K562 (cell line): Measurements from ENCODE around the gene YBX2. TPM values are rescaled to one million over a fixed set of nuclear protein-coding genes. Genes with fewer than 3 reads are reported as not detected.

Experiments used
- CCAR2 ChIP-seq: fragments of 200-400 bp; formaldehyde crosslinking; IDR thresholded peaks from 2 replicates; pipeline ENCODE4 v1.6.1; 2017; ENCODE audit warnings: mild to moderate bottlenecking, low read depth, low read length
- CREM ChIP-seq: IDR thresholded peaks from 2 replicates; pipeline ENCODE4 v1.6.1; 2014; ENCODE audit warnings: antibody characterized with exemption, low read depth
- CXXC5 ChIP-seq: fragments of 250-450 bp; sonication (Bioruptor Pico); IDR thresholded peaks from 2 replicates; pipeline ENCODE4 v1.8.0; 2022; ENCODE audit warnings: inconsistent platforms, mild to moderate bottlenecking, moderate library complexity
- ELK3 ChIP-seq: fragments of 450-650 bp; formaldehyde crosslinking; IDR thresholded peaks from 2 replicates; pipeline ENCODE4 v1.4.0; 2020; ENCODE audit warnings: mild to moderate bottlenecking
- HNRNPL ChIP-seq: fragments of 200-400 bp; formaldehyde crosslinking; IDR thresholded peaks from 2 replicates; pipeline ENCODE4 v1.6.1; 2017; ENCODE audit warnings: low read depth, mild to moderate bottlenecking, low read length
- ILF3 ChIP-seq: fragments of 450-650 bp; IDR thresholded peaks from 2 replicates; pipeline ENCODE4 v1.6.1; 2018; ENCODE audit warnings: antibody characterized with exemption, mild to moderate bottlenecking, moderate library complexity, borderline replicate concordance
- KAT7 ChIP-seq: sonication (generic); formaldehyde crosslinking; IDR thresholded peaks from 2 replicates; pipeline ENCODE4 v1.8.0; 2022; ENCODE audit warnings: missing genetic modification reagents, mild to moderate bottlenecking, borderline replicate concordance
- KDM1A ChIP-seq, 2 experiments: fragments of 450-650 bp; IDR thresholded peaks; 2 replicates each; pipeline ENCODE4 v1.6.1; 2016; ENCODE audit warnings: mild to moderate bottlenecking in 2 of 2
- KDM5B ChIP-seq: fragments of 200-600 bp; sonication (generic); IDR thresholded peaks from 2 replicates; pipeline ENCODE4 v1.6.1; 2012; ENCODE audit warnings: low read depth, mild to moderate bottlenecking, moderate library complexity, low read length, control low read depth, inconsistent platforms; ENCODE audit not compliant: insufficient replicate concordance
- KLF13 ChIP-seq: fragments of 450-650 bp; IDR thresholded peaks from 2 replicates; pipeline ENCODE4 v1.6.1; 2016; ENCODE audit warnings: missing genetic modification characterization, low read depth, mild to moderate bottlenecking, missing compliant biosample characterization, moderate library complexity, borderline replicate concordance
- LARP7 ChIP-seq: fragments of 450-650 bp; IDR thresholded peaks from 2 replicates; pipeline ENCODE4 v1.6.1; 2016
- MAZ ChIP-seq, 2 experiments: fragments of 450-650 bp in 1 of 2; sonication (generic) in 1 of 2; formaldehyde crosslinking; IDR thresholded peaks in 1 of 2; conservative IDR thresholded peaks in 1 of 2; 2 replicates each; pipeline versions ENCODE4 v1.4.0 to v1.5.0; 2020; ENCODE audit warnings: mild to moderate bottlenecking in 1 of 2, missing genetic modification reagents in 1 of 2
- MED1 ChIP-seq: sonication (generic); formaldehyde crosslinking; IDR thresholded peaks from 2 replicates; pipeline ENCODE4 v1.8.1; 2023; ENCODE audit warnings: missing genetic modification reagents, borderline replicate concordance
- MTA1 ChIP-seq: fragments of 450-650 bp; IDR thresholded peaks from 2 replicates; pipeline ENCODE4 v1.6.1; 2017; ENCODE audit warnings: borderline replicate concordance
- RNF2 ChIP-seq: sonication (generic); IDR thresholded peaks from 2 replicates; pipeline ENCODE4 v1.6.1; 2016
- TEAD2 ChIP-seq: fragments of 450-650 bp; IDR thresholded peaks from 2 replicates; pipeline ENCODE4 v1.6.1; 2016; ENCODE audit warnings: missing genetic modification characterization, control low read depth, missing compliant biosample characterization
- YY1 ChIP-seq, 3 experiments: IDR thresholded peaks; 2 replicates each; pipeline ENCODE4 v1.6.1; 2011; ENCODE audit warnings: low read length in 2 of 3, mild to moderate bottlenecking in 2 of 3, moderate library complexity in 2 of 3, borderline replicate concordance in 1 of 3, control low read depth in 1 of 3, low read depth in 1 of 3; ENCODE audit not compliant: insufficient read depth in 3 of 3, insufficient replicate concordance in 2 of 3, control insufficient read depth in 1 of 3, insufficient read length in 1 of 3; ENCODE audit errors: extremely low read depth in 1 of 3
- ZNF143 ChIP-seq: sonication (generic); formaldehyde crosslinking; IDR thresholded peaks from 2 replicates; pipeline ENCODE4 v1.9.0; 2022; ENCODE audit warnings: mild to moderate bottlenecking, missing genetic modification reagents
- ZNF165 ChIP-seq: fragments of 250-450 bp; sonication (Bioruptor Pico); IDR thresholded peaks from 2 replicates; pipeline ENCODE4 v1.4.0; 2020; ENCODE audit warnings: borderline replicate concordance
- ZNF277 ChIP-seq: fragments of 250-450 bp; sonication (Bioruptor Pico); IDR thresholded peaks from 2 replicates; pipeline ENCODE4 v1.8.0; 2022; ENCODE audit warnings: inconsistent platforms, mild to moderate bottlenecking, moderate library complexity, borderline replicate concordance
- ZNF280A ChIP-seq: fragments of 450-650 bp; IDR thresholded peaks from 2 replicates; pipeline ENCODE4 v1.6.1; 2018; ENCODE audit warnings: mild to moderate bottlenecking, low read depth; ENCODE audit not compliant: partially characterized antibody
- polyA plus RNA-seq, 8 experiments: library from polyadenylated mRNA; depleted of rRNA in 4 of 8; stranded (reverse) in 5 of 8; unstranded in 3 of 8; fragments of >200 nt; fragmentation: Nextera tagmentation in 2 of 8; fragmentation: Illumina TruSeq in 1 of 8; extraction: Ambion mirVana in 2 of 8; extraction: Trizol in 1 of 8; gene quantifications; 2 replicates each; pipeline versions ENCODE4 v1.2.1 to v1.2.3, GENCODE V29; 2011 to 2014; ENCODE audit warnings: inconsistent platforms in 1 of 8, missing spikeins in 1 of 8
- total RNA-seq, 7 experiments: library from RNA; depleted of rRNA in 6 of 7; stranded (reverse); fragments of >200 nt in 6 of 7; fragmentation: Illumina TruSeq in 2 of 7; extraction: Trizol in 2 of 7; gene quantifications; 2 replicates each; pipeline versions ENCODE4 v1.2.1 to v1.2.3, GENCODE V29; 2011 to 2021; ENCODE audit warnings: low replicate concordance in 1 of 7

Gene YBX2
- total and polyA plus RNA-seq, 9 of the 15 experiments (the other 6 are each of a cell fraction or from before 2014, with no cell fraction given), result 0.03 to 0.59 (median 0.27) TPM; not detected in 6

GRCh38 chr17:7262935-7263800 lies 31.3 kb downstream of the YBX2 start (continued):
- TF ChIP-seq ELK3 (no peak), LARP7 (0 out of 2 replicates have a peak, but pooled peaks have one; percentile 42), ZNF165 (no peak), KAT7 (CRISPR knock-in tag) (no peak; the same call in 1 of the 2 replicates), YY1 (IDR thresholded peaks at IDR 0.05; ENCODE audit: borderline replicate concordance in 1 of 3, control insufficient read depth in 1 of 3, extremely low read depth in 1 of 3, insufficient read depth in 3 of 3, insufficient read length in 1 of 3, insufficient replicate concordance in 2 of 3, low read depth in 1 of 3, low read length in 2 of 3) (peak in 1 of 3 experiments; percentile 33), KLF13 (tag) (no peak), CCAR2 (no peak), HNRNPL (no peak), RNF2 (peak; percentile 12; the same call in 1 of the 2 replicates), ZNF277 (no peak), ZNF143 (CRISPR knock-in tag) (no peak), MTA1 (peak; percentile 47; the same call in 1 of the 2 replicates), KDM5B (peak; percentile 40), ZNF280A (no peak), MAZ (CRISPR knock-in tag; conservative IDR thresholded peaks at IDR 0.05 in 1 of 2, IDR thresholded peaks at IDR 0.05 in 1 of 2) (no peak), KDM1A (IDR thresholded peaks at IDR 0.05) (no peak; a peak in 1 of 4 replicates), ILF3 (no peak), CREM (0 out of 2 replicates have a peak, but pooled peaks have one; percentile 16), TEAD2 (tag) (no peak), MED1 (CRISPR knock-in tag) (no peak), CXXC5 (no peak)
